NCI-H1694 treated with DMSO at 0.1 percent for 48 hours (cell line): ENCODE measurements around the gene HERPUD1.
"Not testable (repeated sequence)": the region's sequence is repeated elsewhere in the genome, so short reads cannot be mapped to it uniquely, and the experiment has no call there.

Experiments used
- DNase-seq: peaks from one replicate; lab custom pipeline; 2025; lab: John Stamatoyannopoulos, UW

HERPUD1 gene

GRCh38 chr16:56911771-56912571 lies 20.0 kb upstream of the HERPUD1 start:
- no peak for DNase-seq

GRCh38 chr16:56912746-56913708 lies 18.9 kb upstream of the HERPUD1 start:
- DNase-seq: no peak

GRCh38 chr16:56914896-56915295 lies 17.0 kb upstream of the HERPUD1 start:
- no peak for DNase-seq

- DNase-seq: no peak
These were observed 16.4 kb upstream of the HERPUD1 start for GRCh38 chr16:56915336-56916119.

- no peak for DNase-seq
These were observed 15.2 kb upstream of the HERPUD1 start for GRCh38 chr16:56916571-56917403.

- no peak for DNase-seq
These were observed 13.4 kb upstream of the HERPUD1 start for GRCh38 chr16:56918467-56919012.

GRCh38 chr16:56919099-56919800 lies 12.7 kb upstream of the HERPUD1 start:
- no peak for DNase-seq

- no peak for DNase-seq
These were observed 10.4 kb upstream of the HERPUD1 start for GRCh38 chr16:56921571-56921970.

GRCh38 chr16:56923481-56924091 lies 8.4 kb upstream of the HERPUD1 start:
- no peak for DNase-seq

- DNase-seq: no peak
These were observed 4.5 kb upstream of the HERPUD1 start for GRCh38 chr16:56927471-56927870.

- DNase-seq: no peak
These were observed 2.3 kb upstream of the HERPUD1 start for GRCh38 chr16:56929639-56930038.

GRCh38 chr16:56930486-56931270 lies 1.3 kb upstream of the HERPUD1 start:
- no peak for DNase-seq

GRCh38 chr16:56931271-56931891 lies 561 bp upstream of the HERPUD1 start:
- no peak for DNase-seq

- DNase-seq: no peak
These were observed 1.0 kb downstream of the HERPUD1 start for GRCh38 chr16:56932721-56933619.

GRCh38 chr16:56933828-56934598 lies 2.1 kb downstream of the HERPUD1 start:
- no peak for DNase-seq

GRCh38 chr16:56934599-56935145 lies 2.7 kb downstream of the HERPUD1 start:
- DNase-seq: not testable (repeated sequence)
